GM12892 (cell line): ENCODE data around the gene CD93.

Source experiments
- POLR2AphosphoS5 ChIP-seq: IDR thresholded peaks from 2 replicates; pipeline ENCODE4 v1.6.1; 2011; ENCODE audit warnings: low read depth, low read length, control low read depth
- TAF1 ChIP-seq: IDR thresholded peaks from 2 replicates; pipeline ENCODE4 v1.6.1; 2011; ENCODE audit warnings: low read depth, mild to moderate bottlenecking, control low read depth, low read length, borderline replicate concordance

- TF ChIP-seq POLR2AphosphoS5: no peak
- TF ChIP-seq TAF1: no peak
Observed at GRCh38 chr20:23050847-23051627, 35.1 kb downstream of the CD93 start.
